Ammon's horn (tissue), 1 donor: ENCODE results near the gene PDE2A.

Experiments
- DNase-seq: peaks from one replicate; pipeline ENCODE4 v3.0.0-alpha.2; 2016; ENCODE audit warnings: low spot score

The PDE2A gene

DNA sequence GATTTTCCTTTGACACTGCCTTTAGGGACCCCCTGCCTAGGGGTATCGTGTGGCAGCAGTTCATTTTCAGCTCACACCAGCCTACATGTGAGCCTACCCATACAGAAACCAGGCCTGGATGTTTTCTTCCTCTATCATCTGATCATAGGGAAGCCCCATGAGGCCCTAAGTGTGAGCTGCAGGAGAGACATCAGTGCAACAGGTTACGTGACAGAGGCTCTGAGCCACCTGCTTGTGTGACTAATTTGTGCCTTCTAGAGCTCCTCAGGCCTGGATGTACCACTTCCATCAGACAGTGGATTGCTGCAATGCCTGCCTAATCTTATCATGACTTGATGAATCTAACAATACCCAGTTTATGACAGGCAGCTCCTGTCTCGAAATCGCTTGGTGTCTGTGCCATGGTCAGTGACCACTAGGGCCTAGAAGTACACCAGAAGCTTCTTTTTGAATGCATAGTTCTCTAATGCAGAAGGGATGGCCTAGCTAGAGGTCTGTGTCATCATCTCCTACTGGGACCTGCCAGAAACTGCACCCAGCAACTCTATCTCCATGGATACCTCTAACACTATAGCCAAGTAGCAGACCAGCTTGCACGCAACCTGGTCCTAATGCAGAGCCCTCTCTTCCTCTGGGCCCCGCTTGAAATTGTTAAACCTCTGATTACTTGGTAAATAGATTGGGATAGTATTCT is 130.2 kb downstream of the PDE2A start:
- no peak for DNase-seq

DNA sequence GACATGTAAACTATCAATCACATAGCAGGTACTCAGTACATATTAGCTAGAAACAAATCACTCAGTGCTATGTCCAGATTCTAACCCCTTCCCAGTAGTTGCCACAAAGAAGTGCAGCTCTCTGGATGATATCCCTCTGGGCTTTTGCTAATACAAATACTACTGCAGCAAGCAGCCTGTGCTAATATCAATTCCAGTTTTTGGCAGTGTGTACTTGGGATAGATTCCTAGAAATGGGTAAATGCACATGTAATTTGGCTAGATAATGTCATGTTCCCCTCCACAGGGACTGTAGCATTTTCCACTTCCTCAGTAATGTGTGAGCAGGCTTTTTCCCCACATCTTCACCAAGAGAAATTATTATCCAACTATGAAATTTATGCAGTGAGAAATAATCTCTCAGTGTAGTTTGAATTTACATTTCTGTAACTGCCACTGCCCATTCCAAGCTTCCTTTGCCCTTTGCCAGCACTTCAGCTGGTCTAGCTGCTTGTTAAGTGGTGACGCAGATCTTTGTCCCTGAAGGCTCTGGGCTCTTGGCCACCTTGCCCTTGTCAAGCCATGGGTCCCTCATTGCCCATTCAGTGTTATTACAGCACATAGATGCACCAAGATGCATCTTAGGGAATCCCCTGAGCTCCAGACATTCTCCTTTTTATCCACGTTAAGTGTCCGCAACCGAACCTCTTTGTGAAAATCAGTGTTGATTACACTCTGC is 132.8 kb downstream of the PDE2A start:
- peak; percentile 25 for DNase-seq

DNA sequence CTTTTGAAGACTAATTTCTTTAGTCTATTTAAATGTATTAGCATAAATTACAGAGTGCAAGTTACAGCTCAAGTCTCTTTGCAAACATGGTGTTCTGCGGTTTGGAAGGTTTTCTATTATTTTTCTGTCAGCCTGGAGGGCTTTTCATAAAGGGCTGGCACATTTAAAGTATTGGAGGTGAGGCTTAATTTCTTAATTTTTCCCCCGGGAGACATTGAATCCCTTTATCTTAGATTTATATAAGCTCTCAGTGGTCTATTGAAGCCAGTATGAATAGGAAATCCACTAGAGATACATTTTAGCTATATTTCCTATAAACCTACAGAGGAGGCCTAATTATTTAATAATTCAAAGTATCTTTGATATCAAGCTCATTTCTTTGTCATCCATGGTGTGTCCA is 137.2 kb downstream of the PDE2A start:
- no peak for DNase-seq

DNA sequence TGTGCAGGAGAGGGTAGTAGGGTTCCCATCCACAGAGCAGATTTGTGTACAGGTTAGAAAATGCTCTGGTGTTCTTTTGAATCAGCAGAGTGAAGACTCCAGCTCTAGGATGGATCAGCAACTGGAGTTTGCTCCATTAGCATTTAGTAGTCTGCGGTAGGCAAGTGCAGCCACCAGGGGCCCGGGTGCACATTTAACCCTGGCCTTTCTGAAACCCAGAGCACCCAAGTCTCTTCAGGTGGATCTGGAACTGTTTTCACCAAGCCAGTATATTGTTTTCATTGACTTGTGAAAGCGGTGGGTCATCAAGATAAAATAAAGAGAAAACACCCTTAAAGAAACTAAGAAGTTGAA is 139.1 kb downstream of the PDE2A start:
- no peak for DNase-seq

DNA sequence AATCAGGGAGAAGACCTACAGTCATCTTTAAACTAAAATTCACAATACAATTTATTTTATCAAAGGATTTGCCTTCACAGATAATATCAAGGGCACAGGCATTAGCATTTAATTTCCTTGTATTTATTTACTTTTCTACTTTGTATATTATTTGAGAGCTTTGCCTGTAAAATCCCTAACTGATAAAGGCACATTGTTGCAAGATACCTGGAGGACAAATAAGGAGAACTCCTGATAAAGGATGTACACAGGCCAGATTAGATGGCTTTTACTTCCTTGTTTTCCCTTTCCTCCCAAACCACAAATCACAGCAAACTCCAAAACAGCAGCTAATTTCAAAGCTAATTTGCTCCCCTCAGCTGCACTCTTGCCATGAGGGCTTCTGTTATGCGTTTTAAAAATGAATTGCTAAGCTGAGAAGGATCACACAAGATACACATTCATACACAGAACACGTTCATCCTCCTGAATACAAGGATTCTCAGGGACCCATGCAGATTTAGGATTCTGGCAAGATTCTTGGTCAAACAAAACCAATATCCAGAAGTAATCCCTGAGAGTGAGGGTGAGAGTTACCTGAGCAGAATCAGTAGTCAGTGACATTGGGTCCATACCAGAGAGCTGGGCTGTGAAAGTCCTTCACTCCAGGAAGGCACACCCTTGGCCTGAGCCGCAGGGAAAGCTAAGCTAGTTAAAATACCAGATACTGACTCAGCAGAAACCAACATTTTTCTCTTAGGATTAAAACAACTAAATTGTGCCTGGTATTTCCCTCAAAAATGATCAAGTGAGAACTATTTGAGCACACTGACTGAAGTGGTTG is 139.6 kb downstream of the PDE2A start:
- DNase-seq = no peak

DNA sequence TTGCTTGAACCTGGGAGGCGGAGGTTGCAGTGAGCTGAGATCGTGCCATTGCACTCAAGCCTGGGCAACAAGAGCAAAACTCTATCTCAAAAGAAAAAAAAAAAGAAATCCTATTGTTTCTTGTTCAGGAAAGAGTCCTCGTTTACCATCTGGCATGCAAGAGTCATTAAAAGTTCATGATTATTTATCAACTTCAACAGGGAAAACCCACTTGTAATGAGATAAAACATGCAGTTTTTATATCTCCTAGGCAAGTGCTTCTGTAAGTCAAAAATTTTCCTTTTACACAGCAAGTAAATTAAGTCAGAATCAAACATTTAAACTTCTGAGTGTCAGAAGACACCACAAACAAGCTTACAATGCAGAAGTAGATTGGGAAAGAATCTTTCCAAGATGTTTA is 145.2 kb downstream of the PDE2A start:
- no peak for DNase-seq

DNA sequence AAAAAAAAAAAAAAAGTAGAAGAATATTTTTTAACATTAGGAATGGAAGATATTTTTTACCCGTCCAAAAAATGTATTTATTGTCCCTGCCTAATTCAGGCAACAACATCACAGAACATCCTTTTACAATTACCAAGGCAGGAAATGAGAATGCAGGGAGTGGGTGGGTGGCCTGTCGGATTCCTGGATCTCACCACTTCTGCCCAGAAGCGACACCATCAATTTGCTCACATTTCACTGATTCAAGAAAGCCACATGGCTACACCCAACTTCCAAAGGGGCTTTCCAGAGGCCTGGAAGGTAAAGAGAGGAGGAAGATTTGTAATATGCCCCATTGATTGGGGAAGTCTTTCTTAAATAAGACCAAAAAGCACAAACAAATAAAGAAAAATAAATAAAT is 146.1 kb downstream of the PDE2A start:
- DNase-seq = no peak
